Measurements from ENCODE around the gene TDRD10.
"Not testable (repeated sequence)": the region's sequence is repeated elsewhere in the genome, so short reads cannot be mapped to it uniquely, and the experiment has no call there.

The TDRD10 gene

GRCh38 chr1:154481053-154481452 lies 21.0 kb upstream of the TDRD10 start:
- no peak for DNase-seq

- no peak for DNase-seq
Measured at GRCh38 chr1:154483941-154484803, 17.8 kb upstream of the TDRD10 start.

DNA sequence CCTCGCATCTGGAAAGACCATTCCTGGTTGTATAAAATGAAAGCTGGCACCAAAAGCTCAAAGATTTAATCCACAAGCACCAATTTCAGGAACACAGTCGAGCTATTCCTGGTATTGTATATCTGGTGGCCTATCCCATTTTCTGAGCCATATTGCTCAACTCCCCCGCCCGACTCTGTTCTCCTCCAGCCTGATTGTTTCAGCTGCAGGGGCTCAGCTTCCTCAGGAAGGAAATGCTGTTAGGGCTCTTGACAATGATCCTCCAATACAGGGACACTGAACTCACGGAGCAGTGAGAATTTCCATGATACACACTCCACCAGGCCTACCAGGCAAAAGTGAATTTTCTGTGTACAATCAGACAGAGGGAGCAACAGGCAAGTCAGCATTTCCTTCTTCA lies 16.9 kb upstream of the TDRD10 start:
- DNase-seq, result no peak

GRCh38 chr1:154485910-154486496 lies 16.0 kb upstream of the TDRD10 start:
- no peak for DNase-seq

GRCh38 chr1:154486756-154487155 lies 15.3 kb upstream of the TDRD10 start:
- not testable (repeated sequence) for DNase-seq

DNA sequence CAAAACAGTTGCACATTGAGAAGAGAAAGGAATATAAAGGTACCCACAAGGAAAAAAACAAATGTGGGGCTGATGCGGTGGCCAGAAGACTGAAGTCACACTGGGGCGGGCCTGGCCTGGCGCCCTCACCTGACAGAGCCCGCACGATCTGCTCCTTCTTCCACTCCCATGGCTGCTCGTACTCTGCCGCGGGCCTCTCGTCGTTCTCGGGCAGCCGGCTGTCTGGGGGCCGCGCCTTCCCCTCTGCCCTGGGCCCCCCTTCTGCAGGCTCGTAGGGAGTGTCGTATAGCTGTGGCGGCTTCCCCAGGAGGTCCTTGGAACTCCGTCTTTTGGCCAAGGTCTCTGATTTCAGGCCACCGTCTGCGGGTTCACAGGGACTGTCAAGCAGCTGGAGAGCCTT lies 13.1 kb upstream of the TDRD10 start:
- DNase-seq, result no peak

DNA sequence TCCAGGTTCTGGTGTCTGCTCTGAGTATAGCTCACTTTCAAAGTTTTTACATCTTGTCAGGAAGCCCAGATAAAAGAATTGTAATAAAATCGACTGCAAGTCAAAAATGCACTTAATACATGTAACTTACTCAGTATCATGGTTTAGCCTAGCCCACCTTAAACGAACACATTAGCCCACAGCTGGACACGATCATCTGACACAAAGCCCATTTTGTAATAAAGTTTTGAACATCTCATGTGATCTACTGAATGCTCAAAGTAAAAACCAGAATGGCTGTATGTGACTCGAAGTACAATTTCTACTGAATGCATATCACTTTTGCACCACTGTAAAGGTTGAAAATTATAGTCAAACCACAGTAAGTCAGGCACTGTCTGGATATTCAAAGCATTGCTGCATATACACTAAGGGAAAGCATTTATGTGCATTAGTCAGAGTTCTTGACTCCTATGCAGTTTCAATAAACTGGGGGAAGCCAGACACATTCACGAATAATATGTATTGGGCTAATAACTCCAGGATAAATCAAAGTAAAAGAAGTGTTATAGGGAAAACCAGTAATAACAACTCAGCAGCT lies 12.2 kb upstream of the TDRD10 start:
- no peak for DNase-seq

DNA sequence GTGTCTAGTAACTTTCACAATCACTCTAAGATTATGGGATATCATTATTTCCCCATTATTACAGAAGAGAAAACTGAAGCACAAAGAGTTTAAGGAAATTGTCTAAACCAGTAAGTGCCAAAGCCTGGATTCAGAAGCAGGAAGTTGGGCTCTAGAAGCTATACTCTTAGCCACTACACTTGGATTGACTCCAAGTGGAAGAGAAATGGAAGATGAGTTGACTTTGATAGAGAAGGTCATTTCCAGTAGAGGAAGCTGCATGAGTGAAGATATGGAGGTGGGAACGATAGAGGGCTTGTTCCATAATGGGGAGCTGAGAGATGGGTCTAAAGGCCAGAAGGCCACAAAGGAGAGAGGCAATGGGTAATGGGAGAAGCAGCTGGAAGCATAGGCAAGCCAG lies 11.7 kb upstream of the TDRD10 start:
- no peak for DNase-seq

- no peak for DNase-seq
Measured at GRCh38 chr1:154492115-154492514, 9.9 kb upstream of the TDRD10 start.

- DNase-seq, result no peak
Measured at GRCh38 chr1:154493276-154493675, 8.7 kb upstream of the TDRD10 start.

DNA sequence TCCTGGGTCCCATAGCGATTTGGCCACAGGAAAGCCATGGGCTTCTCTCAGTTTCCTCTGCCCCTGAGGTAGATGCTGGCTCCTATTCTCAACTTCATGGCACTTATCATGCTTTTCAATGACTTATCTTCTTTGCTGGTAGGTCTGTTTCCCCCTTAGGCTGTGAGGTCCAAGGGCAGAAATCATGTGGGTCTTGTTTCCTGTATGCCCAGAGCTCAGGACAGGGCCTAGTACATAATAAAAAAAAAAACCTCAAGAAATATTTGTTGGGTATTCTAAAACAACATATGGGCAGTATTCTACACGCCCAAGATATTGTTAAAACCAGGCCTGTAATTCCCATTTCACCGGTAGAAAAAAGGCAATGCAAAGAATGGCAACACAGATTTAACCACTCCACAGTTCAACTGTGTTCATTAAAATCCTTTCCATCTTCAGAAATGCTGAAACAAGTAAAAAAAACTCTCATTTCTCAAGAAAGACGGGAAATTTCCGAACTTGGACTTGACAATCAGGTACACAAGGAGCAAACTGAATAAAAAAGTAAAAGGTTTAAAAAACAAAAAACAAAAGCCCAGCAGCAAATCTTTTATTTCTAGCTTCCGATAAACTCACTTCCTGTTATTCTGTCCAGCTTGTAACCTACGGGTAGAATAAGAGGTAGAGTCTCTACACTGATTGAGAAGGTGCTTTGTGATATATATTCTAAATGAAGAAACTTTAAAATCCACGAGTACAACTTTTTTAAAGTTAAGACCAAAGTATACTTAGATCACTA lies 6.3 kb upstream of the TDRD10 start:
- DNase-seq, result no peak

DNA sequence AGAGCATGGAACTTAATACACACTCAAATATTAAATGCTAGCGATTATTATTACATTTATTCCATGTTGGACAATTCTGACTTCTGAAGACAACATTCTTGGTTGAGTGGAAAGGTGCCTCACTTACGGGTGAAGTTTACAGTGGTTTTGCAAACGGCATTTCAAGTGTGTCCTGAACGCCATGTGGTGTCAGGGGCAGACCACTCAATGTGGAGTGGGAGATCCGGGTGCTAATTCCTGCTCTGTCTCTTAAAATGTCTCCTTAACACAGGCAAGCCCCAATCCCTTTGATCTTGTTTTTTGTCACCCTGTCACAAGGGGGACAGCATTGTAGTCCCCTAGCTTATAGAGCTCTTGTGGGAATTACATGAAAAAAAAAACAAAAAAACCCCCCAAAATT lies 5.6 kb upstream of the TDRD10 start:
- no peak for DNase-seq

GRCh38 chr1:154497026-154497806 lies 4.8 kb upstream of the TDRD10 start:
- no peak for DNase-seq

DNA sequence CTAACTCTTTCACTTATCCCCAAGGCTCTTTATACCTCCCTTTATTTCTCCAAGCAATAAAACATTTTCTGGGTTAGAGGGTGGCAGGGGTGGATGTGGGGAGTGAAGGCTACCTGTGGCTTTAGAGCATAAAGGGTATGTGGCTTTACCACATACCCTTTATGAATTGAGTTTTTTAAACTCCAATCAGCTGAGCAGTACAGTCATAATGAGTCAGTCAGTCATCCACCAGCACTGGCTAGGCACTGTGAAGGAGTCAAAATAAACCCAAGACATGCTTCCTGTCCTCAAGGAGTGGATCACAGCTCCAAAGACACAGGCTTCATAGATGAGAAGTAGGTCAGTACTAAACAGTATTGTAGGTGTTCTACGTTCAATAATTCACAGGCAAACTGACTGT lies 2.6 kb upstream of the TDRD10 start:
- DNase-seq, result no peak

DNA sequence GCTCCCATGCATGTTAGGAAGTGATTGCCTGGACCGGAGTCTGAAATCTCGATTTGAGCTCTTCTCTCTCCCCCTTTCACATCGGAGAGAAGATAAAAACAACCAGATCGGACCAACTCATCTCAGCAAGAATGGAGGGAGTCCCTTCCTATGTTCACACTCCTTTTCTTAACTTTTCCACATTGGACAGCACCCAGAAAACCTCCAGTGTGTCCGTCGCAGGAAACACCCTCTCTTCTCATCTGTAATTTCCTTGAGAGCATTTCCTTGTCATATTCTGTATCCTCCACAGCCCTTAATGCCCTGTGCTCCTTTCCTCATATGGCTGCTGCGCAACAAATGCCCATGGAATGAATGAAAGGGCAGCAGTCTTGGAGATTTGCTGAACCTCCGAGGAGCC lies 1.5 kb upstream of the TDRD10 start:
- DNase-seq, result no peak

- peak; percentile 21 for DNase-seq
Measured at GRCh38 chr1:154501423-154502065, 475 bp upstream of the TDRD10 start.

DNA sequence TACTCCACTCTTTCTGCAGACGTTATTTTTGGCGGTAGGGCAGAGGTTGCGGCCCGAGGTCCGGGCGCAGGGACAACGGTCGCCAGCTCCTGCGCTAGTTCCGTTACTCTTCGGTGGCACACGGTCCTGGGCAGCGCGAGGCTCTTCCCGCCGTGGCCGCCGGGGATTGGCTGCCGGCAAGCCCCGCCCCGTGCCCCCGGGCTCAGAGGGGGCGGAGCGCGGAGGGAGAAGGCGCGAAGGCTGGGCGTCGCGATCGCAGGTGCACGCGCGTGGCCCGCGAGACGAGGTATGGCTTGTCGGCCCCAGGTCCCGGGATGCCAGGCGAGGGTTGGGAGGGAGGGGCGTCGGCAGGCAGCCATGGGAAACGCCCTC lies 711 bp downstream of the TDRD10 start:
- no peak for DNase-seq

DNA sequence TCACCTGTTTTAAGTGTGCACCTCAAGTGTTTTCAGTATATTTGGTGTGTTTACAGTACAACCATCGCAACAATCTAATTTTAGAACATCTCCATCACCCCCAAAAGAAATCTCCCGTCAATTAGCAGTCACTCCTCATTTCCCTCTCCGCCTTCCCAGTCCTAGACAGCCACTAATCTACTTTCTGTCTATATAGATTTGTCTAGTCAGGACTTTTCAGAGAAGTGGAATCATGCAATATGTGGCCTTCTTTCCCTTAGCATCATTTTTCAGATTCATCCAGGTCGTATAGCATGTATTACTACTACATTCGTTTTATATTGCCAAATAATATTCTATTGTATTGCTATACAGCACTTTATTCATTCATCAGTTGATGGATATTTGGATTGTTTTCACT lies 1.9 kb downstream of the TDRD10 start:
- DNase-seq, result no peak

DNA sequence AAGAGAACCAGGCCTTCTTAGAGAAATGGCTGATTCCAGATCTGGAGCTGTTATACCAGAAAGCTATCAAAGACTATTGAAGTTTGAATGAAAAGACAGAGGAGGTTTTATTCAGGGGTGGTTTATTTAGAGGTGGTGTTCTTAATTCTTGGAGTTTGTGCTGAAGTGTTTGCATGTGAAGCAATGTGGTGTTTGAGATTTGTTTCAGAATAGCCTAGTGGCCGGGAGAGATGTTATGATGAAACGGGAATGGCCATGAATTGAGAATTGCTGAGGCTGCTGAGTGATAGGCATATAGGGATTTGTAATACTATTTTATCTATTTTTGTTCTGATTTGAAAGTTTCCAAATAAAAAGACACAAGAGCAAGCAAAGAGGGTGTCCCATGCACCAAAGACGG lies 10.7 kb downstream of the TDRD10 start:
- DNase-seq, result no peak

GRCh38 chr1:154514066-154514553 lies 12.1 kb downstream of the TDRD10 start:
- DNase-seq, result no peak

DNA sequence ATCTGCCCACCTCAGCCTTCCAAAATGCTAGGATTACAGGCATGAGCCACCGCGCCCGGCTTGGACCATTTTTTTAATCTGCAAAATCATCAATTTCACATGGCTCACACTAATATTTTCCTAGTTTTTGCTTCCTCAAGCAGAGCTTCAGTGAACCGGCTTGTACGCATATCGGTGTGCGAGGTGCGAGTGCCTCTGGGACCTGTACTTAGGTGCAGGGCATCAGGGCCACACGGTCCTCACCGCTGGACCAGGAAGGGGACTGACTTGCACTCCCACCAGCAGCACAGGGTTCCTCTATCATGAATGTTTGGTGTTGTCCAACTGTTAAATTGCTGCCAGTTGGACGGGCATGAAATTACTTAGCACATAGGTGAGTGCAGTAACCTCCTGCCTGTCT lies 15.6 kb downstream of the TDRD10 start:
- no peak for DNase-seq

GRCh38 chr1:154519591-154519991 lies 17.6 kb downstream of the TDRD10 start:
- no peak for DNase-seq
